Ectodermal cell (in vitro differentiated cells): ENCODE data around the gene ACTG1.
A peak's percentile ranks its signal among the peaks of the same experiment; 100 is the strongest.

ENCODE experiments used
- H3K27ac ChIP-seq: 2 replicates; pipeline ENCODE4 v1.7.0; 2013; ENCODE audit warnings: mild to moderate bottlenecking, low read depth, low read length; ENCODE audit not compliant: insufficient read depth, poor library complexity, severe bottlenecking
- H3K27me3 ChIP-seq: 2 replicates; pipeline ENCODE4 v1.7.0; 2013; ENCODE audit warnings: mild to moderate bottlenecking, low read length; ENCODE audit not compliant: insufficient read depth, control insufficient read depth, poor library complexity, severe bottlenecking
- H3K36me3 ChIP-seq: one replicate; pipeline ENCODE4 v1.7.0; 2013; ENCODE audit warnings: low read length; ENCODE audit not compliant: control insufficient read depth, insufficient read depth
- H3K4me1 ChIP-seq: one replicate; pipeline ENCODE4 v1.7.0; 2013; ENCODE audit warnings: low read length; ENCODE audit not compliant: control insufficient read depth, insufficient read depth
- H3K4me3 ChIP-seq: 2 replicates; pipeline ENCODE4 v1.7.0; 2013; ENCODE audit warnings: low read depth, low read length, control low read depth; ENCODE audit not compliant: insufficient read depth
- H3K9me3 ChIP-seq: 2 replicates; pipeline ENCODE4 v1.7.0; 2013; ENCODE audit warnings: mild to moderate bottlenecking, low read length, moderate library complexity; ENCODE audit not compliant: control insufficient read depth
- whole genome bisulfite sequencing, 2 experiments: methylation state at CpG; one replicate each; pipeline ENCODE4 v1.1.7; 2013; ENCODE audit warnings: missing lambda C conversion rate in 2 of 2; 5-methylcytosine and 5-hydroxymethylcytosine counted together

The ACTG1 gene

GRCh38 chr17:81509972-81510784 lies 2.4 kb downstream of the ACTG1 start:
- Histone ChIP-seq H3K27ac (no peak overlapping the region), H3K9me3 (no peaks in the 10 kb centered on the region), H3K4me3 (peak overlapping the region; percentile 96), H3K4me1 (peaks cover 7% of the 10 kb centered on the region), H3K36me3 (peaks cover 26% of the 10 kb centered on the region), H3K27me3 (peaks cover 18% of the 10 kb centered on the region)
- WGBS, 2 experiments = 36 to 41% methylated on average over 22 of the region's 22 CpGs

DNA sequence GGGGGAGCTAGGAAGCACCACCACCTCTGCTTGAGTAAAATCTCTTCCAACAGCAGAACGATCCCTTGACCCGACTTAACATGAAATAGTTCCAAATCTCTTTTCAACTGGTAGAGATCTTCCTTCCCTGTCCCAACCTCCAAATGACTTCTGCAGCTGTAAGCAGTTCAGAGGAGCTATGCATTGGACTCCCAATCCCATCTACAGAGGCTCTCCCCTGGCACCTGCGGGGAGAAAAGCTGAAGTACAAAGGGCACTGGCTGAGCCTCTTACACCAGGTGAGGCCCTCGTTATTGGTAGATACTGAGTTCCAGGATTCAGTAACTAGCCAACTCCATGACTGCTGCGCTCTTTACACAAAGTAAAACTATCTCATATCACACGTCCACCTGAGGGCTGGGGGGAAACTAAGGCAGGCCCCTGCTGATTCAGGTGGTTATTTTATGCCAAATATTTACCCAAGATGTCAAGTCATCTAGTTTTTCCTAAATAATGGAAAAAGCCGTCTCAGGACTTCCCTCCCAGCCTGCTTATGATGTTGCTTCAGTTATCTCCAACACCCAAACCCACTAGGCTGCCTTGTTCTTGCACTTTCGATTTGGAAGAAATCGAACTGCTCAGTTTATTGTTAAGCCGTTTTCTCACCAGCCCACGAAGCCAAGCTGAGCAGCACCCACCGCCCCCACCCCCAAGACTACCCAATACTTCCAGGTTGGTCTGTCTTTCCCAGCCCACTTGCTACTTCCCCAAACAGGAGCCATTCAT lies 3.2 kb downstream of the ACTG1 start:
- H3K27ac ChIP-seq = no peak overlapping the region

DNA sequence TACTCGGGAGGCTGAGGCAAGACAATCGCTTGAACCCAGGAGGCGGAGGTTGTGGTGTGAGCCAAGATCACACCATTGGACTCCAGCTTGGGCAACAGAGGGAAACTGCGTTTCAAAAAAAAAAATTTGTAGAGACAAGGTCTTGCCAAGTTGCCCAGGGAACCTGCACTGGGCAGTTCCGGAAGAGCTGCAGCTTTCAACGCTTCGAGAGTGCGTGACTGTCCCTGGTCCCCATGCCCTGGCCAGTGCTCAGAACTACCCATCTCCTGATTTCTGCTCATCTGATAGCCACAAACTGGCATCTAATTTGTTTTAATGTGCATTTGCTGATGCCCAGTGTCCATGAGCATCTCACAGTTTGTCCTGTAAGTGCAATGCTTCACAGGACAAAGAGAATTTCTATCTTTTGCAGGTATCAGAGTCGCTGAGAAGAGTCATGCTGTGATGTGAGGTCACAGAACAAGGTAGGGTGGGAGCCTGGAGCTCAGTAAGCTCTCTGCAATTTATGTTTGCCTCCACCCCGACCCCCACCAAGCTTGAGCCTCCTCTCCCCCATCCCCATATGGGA lies 3.9 kb downstream of the ACTG1 start:
- Histone ChIP-seq H3K36me3 (peaks cover 26% of the 10 kb centered on the region), H3K9me3 (no peaks in the 10 kb centered on the region), H3K4me3 (peak overlapping the region; percentile 21), H3K27me3 (peaks cover 8% of the 10 kb centered on the region), H3K27ac (no peak overlapping the region), H3K4me1 (peaks cover 7% of the 10 kb centered on the region)
- 84 to 89% methylated on average over 10 of the region's 10 CpGs for WGBS, 2 experiments

More for the DNA sequence above, 3.2 kb downstream of the ACTG1 start:
- peak overlapping the region; percentile 96 for H3K4me3 ChIP-seq
- no peaks in the 10 kb centered on the region for H3K9me3 ChIP-seq
- peaks cover 15% of the 10 kb centered on the region for H3K27me3 ChIP-seq
- WGBS, 2 experiments = 70 to 74% methylated on average over 12 of the region's 12 CpGs
- H3K36me3 ChIP-seq = peaks cover 26% of the 10 kb centered on the region
- H3K4me1 ChIP-seq = peaks cover 7% of the 10 kb centered on the region

DNA sequence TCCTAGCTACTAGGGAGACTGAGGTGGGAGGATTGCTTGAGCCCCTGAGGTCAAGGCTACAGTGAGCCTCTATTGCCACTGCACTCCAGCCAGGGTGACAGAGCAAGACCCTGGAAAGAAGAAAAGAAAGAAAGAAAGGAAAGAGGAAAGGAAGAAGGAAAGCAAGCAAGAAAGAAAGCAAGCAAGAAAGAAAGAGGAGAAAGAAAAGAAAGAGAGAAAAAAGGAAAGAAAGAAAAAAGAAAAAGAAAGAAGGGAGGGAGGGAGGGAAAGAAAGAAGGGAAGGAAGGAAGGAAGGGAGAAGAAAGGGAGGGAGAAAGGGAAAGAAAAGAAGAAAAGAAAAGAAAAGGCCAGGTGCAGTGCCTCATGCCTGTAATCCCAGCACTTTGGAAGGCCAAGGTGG lies 9.0 kb downstream of the ACTG1 start:
- Histone ChIP-seq H3K27ac (no peak overlapping the region), H3K4me1 (no peaks in the 10 kb centered on the region), H3K4me3 (no peak overlapping the region), H3K36me3 (peaks cover 3% of the 10 kb centered on the region), H3K27me3 (no peaks in the 10 kb centered on the region), H3K9me3 (no peaks in the 10 kb centered on the region)

DNA sequence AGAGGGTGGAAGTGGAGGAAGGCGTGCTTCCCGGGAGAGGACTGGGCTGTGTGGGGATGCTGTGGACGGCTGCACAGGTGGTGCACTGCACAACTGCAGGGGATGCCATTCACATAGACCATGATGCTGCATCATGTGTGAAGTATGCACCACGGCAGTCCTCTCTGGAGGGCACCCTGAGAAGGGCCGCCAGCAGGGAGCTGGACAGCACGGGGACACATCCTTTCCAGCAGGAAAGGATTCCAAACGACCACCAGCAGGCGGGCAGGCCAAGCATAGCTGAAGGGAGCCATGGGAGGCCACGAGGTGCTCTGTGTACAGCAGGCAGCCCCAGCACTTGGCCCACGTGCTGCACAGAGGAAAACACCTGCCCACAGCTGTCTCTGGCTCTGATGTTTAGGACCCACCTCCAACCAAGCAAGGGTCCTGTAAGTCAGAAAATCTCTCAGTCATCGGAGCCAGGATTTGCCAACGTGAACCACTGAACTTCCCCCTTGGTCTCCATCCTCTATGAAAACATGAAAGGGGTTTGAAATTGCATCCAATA lies 10.1 kb downstream of the ACTG1 start:
- H3K27ac ChIP-seq = no peak overlapping the region
- H3K4me3 ChIP-seq = no peak overlapping the region
- H3K9me3 ChIP-seq = no peaks in the 10 kb centered on the region
- H3K36me3 ChIP-seq = no peaks in the 10 kb centered on the region
- WGBS, 2 experiments = 80 to 81% methylated on average over 12 of the region's 12 CpGs
- H3K27me3 ChIP-seq = no peaks in the 10 kb centered on the region
- H3K4me1 ChIP-seq = no peaks in the 10 kb centered on the region

- Histone ChIP-seq H3K36me3 (no peaks in the 10 kb centered on the region), H3K9me3 (no peaks in the 10 kb centered on the region), H3K4me1 (no peaks in the 10 kb centered on the region), H3K4me3 (no peak overlapping the region), H3K27me3 (no peaks in the 10 kb centered on the region), H3K27ac (no peak overlapping the region)
- 65 to 68% methylated on average over 7 of the region's 7 CpGs for WGBS, 2 experiments
Observed at GRCh38 chr17:81500047-81500446, 12.6 kb downstream of the ACTG1 start.

DNA sequence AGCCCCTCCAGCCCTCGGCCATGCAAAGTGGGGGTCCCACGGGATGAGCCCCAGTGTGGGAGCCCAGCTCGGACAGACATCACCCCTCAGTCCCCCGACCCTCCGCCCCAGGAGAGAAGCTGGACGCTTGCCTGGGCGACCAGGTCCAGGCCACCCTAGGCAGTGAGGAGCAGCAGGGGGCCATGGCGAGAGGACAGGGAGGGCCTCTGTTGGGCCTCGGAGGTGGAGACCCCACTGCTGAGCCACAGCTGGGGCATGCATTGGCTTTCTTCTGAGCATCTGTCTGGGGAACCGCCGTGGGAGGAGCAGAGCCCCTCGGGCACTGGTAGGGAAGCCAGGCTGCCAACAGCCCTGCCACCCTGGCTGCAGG lies 13.0 kb downstream of the ACTG1 start:
- H3K27ac ChIP-seq = no peak overlapping the region
- no peaks in the 10 kb centered on the region for H3K27me3 ChIP-seq
- 68 to 71% methylated on average over 12 of the region's 12 CpGs for WGBS, 2 experiments
- H3K4me3 ChIP-seq = no peak overlapping the region
- H3K36me3 ChIP-seq = no peaks in the 10 kb centered on the region
- no peaks in the 10 kb centered on the region for H3K9me3 ChIP-seq
- H3K4me1 ChIP-seq = no peaks in the 10 kb centered on the region

DNA sequence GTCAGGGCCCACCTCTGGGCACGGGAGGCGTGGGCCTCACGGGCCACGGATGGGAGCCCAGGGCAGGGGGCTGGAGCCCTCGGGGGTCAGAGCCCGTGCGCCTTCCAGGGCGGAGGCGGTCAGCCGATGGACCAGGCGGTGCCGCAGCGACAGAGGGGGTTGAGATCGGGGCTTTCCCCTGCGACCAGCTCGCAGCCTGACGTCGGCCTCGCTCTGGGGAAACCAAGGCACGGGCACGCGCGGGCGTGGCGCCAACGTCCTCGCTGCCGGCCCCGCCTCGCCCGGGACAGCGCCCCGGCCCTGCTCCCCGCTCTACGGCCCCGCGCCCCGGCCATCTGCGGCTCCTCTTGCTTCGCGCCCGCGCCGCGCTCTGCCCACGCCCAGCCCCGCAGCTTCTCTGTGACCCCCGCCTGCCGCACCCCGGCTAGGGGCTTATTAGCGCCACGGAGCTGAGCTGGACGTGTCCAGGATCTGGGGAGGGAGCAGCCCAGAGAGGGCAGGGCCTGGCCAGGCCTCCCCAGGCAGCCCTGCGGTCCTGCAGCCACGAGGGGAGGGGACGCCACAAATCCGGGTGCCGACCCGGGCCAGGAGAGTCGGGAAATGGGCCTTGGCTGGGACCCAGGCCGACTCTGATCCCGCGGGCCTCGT lies 13.5 kb downstream of the ACTG1 start:
- H3K27ac ChIP-seq = no peak overlapping the region
- no peak overlapping the region for H3K4me3 ChIP-seq
- 94% methylated on average over 64 of the region's 64 CpGs for WGBS, 2 experiments
- H3K4me1 ChIP-seq = no peaks in the 10 kb centered on the region
- H3K27me3 ChIP-seq = no peaks in the 10 kb centered on the region
- no peaks in the 10 kb centered on the region for H3K36me3 ChIP-seq
- H3K9me3 ChIP-seq = no peaks in the 10 kb centered on the region

DNA sequence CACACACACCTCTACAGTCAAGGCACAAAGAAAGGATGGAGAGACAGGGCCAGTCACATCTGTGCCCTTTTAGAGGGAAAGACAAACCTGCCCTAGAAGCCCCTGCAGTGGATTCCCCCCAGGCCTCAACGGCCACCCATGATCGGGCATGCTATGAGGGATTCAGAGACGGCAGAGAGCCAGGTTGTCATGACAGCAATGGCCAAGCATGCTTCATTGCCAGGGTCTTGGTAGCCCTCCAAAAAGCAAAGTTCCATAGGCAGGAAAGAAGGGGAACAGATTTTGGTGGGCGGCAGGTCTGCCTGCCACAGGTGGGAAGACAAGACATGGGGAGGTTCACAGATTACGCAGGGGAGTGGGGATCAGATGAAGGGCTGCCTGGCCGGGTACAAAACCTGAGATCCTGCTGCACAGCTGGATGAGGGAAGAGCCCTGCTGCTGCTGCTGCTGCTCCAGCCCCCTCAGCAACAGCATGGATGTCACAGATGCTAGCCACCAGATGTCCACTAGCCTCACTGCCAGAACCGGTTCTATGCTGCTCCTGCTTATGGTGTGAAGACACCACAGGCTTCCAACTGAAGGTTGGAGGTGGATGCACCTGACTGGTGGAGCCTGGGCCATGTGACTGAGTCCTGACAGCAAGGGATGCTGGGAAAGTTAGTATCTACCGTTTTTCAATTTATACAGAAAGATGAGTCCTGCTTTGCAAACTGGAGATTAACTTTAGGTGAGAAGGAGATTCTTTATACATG lies 17.8 kb downstream of the ACTG1 start:
- no peak overlapping the region for H3K27ac ChIP-seq

More for the DNA sequence above, 17.8 kb downstream of the ACTG1 start:
- H3K27me3 ChIP-seq = peaks cover 3% of the 10 kb centered on the region
- WGBS, 2 experiments = 70 to 71% methylated on average over 8 of the region's 8 CpGs
- H3K9me3 ChIP-seq = no peaks in the 10 kb centered on the region
- H3K4me1 ChIP-seq = peaks cover 6% of the 10 kb centered on the region
- no peak overlapping the region for H3K4me3 ChIP-seq
- no peaks in the 10 kb centered on the region for H3K36me3 ChIP-seq
